ENCODE measurements around the gene SUMF1. TPM values are rescaled to one million over a fixed set of nuclear protein-coding genes. Genes with fewer than 3 reads are reported as not detected.

SUMF1 gene
- polyA plus RNA-seq, 1 donor (not counting 4 experiments of a cell fraction or from before 2014, with no cell fraction given): 36.1 TPM

DNA sequence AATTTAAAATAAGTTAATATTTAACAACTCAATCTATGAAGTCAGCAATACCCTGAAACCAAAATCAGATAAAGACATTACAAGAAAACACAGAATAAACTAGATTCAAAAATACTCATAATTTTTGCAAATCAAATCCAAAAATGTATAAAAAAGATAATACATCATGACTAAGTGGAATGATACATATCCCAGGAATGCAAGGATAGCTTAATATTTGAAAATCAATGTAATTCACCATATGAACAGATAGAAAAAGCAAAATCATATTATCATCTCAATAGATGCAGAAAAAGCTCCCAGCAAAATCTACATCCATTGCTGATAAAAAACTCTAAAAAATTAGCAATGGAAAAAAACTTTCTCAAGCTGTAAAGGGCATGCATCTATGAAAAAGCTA is 93.4 kb downstream of the SUMF1 start:
- H4K20me1 ChIP-seq (ENCODE audit: control insufficient read depth, extremely low read depth, insufficient read depth, low read length): no peaks in the 10 kb centered on the region
- FAIRE-seq: no peak
- no peak overlapping the region for H3K9ac ChIP-seq (ENCODE audit: control insufficient read depth, extremely low read depth, insufficient read depth, low read length)
- H3K27me3 ChIP-seq (ENCODE audit: control insufficient read depth, extremely low read depth, insufficient read depth, low read length): no peaks in the 10 kb centered on the region
- no peak overlapping the region for H3K4me3 ChIP-seq (ENCODE audit: control insufficient read depth in 2 of 3, extremely low read depth in 1 of 3, insufficient read depth in 2 of 3, low read depth in 1 of 3, low read length in 3 of 3)
- TF ChIP-seq EZH2 (IDR thresholded peaks at IDR 0.05; ENCODE audit: low read length): no peak
- TF ChIP-seq, protein P1, sequence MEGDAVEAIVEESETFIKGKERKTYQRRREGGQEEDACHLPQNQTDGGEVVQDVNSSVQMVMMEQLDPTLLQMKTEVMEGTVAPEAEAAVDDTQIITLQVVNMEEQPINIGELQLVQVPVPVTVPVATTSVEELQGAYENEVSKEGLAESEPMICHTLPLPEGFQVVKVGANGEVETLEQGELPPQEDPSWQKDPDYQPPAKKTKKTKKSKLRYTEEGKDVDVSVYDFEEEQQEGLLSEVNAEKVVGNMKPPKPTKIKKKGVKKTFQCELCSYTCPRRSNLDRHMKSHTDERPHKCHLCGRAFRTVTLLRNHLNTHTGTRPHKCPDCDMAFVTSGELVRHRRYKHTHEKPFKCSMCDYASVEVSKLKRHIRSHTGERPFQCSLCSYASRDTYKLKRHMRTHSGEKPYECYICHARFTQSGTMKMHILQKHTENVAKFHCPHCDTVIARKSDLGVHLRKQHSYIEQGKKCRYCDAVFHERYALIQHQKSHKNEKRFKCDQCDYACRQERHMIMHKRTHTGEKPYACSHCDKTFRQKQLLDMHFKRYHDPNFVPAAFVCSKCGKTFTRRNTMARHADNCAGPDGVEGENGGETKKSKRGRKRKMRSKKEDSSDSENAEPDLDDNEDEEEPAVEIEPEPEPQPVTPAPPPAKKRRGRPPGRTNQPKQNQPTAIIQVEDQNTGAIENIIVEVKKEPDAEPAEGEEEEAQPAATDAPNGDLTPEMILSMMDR (optimal IDR thresholded peaks at IDR 0.05 in 1 of 3, IDR thresholded peaks at IDR 0.05 in 1 of 3, conservative IDR thresholded peaks at IDR 0.05 in 1 of 3; ENCODE audit: extremely low read depth in 1 of 3, insufficient read depth in 2 of 3, low read length in 3 of 3): no peak
- no peak for DNase-seq (ENCODE audit: low read depth, low spot score)
- H3K9me3 ChIP-seq (ENCODE audit: control insufficient read depth, low read depth, low read length): no peaks in the 10 kb centered on the region
- no peak overlapping the region for H2AFZ ChIP-seq (ENCODE audit: control insufficient read depth, low read length)
- no peak overlapping the region for H3K27ac ChIP-seq (ENCODE audit: control insufficient read depth, insufficient read depth, low read length)
- no peaks in the 10 kb centered on the region for H3K36me3 ChIP-seq (ENCODE audit: control insufficient read depth in 2 of 2, extremely low read depth in 1 of 2, insufficient read depth in 2 of 2, low read length in 2 of 2)
- no peak overlapping the region for H3K4me2 ChIP-seq (ENCODE audit: control insufficient read depth, extremely low read depth, insufficient read depth, low read depth, low read length)
- dilution Hi-C loops (cut with MboI; ENCODE audit: extremely low pct_ligation_motif_present, low sequenced_read_pairs): no loop called here
- H3K79me2 ChIP-seq (ENCODE audit: control insufficient read depth, insufficient read depth, low read length): no peaks in the 10 kb centered on the region
- H3K9me1 ChIP-seq (ENCODE audit: control insufficient read depth, extremely low read depth, insufficient read depth, low read length): no peaks in the 10 kb centered on the region
- no peaks in the 10 kb centered on the region for H3K4me1 ChIP-seq (ENCODE audit: control insufficient read depth, extremely low read depth, insufficient read depth, low read length)

DNA sequence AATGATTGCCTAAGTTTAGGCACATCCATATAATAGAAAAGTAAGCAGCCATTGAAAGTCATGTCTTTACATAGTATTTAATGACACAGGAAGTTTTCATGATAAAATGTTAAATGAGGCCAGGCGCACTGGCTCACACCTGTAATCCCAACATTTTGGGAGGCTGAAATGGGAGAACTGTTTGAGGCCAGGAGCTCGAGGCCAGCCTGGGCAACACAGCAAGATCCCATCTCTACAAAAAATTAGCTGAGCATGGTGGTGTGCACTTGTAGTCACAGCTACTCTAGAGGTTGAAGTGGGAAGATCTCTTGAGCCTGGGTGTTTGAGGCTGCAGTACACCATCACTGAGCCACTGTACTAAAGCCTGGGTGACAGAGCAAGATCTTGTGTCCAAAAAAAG is 104.5 kb downstream of the SUMF1 start:
- no peaks in the 10 kb centered on the region for H3K27me3 ChIP-seq (ENCODE audit: control insufficient read depth, extremely low read depth, insufficient read depth, low read length)
- H3K27ac ChIP-seq (ENCODE audit: control insufficient read depth, insufficient read depth, low read length): no peak overlapping the region
- H3K36me3 ChIP-seq (ENCODE audit: control insufficient read depth in 2 of 2, extremely low read depth in 1 of 2, insufficient read depth in 2 of 2, low read length in 2 of 2): no peaks in the 10 kb centered on the region
- dilution Hi-C loops (cut with MboI; ENCODE audit: extremely low pct_ligation_motif_present, low sequenced_read_pairs): no loop called here
- DNase-seq (ENCODE audit: low read depth, low spot score) (no peak), FAIRE-seq (no peak)
- H4K20me1 ChIP-seq (ENCODE audit: control insufficient read depth, extremely low read depth, insufficient read depth, low read length): no peaks in the 10 kb centered on the region
- H3K9ac ChIP-seq (ENCODE audit: control insufficient read depth, extremely low read depth, insufficient read depth, low read length): no peak overlapping the region
- no peaks in the 10 kb centered on the region for H3K9me1 ChIP-seq (ENCODE audit: control insufficient read depth, extremely low read depth, insufficient read depth, low read length)
- H3K4me2 ChIP-seq (ENCODE audit: control insufficient read depth, extremely low read depth, insufficient read depth, low read depth, low read length): no peak overlapping the region
- no peaks in the 10 kb centered on the region for H3K79me2 ChIP-seq (ENCODE audit: control insufficient read depth, insufficient read depth, low read length)
- H3K4me3 ChIP-seq (ENCODE audit: control insufficient read depth in 2 of 3, extremely low read depth in 1 of 3, insufficient read depth in 2 of 3, low read depth in 1 of 3, low read length in 3 of 3): no peak overlapping the region
- no peaks in the 10 kb centered on the region for H3K9me3 ChIP-seq (ENCODE audit: control insufficient read depth, low read depth, low read length)
- H2AFZ ChIP-seq (ENCODE audit: control insufficient read depth, low read length): no peak overlapping the region
- no peaks in the 10 kb centered on the region for H3K4me1 ChIP-seq (ENCODE audit: control insufficient read depth, extremely low read depth, insufficient read depth, low read length)
- TF ChIP-seq, protein P1 (optimal IDR thresholded peaks at IDR 0.05 in 1 of 3, IDR thresholded peaks at IDR 0.05 in 1 of 3, conservative IDR thresholded peaks at IDR 0.05 in 1 of 3; ENCODE audit: extremely low read depth in 1 of 3, insufficient read depth in 2 of 3, low read length in 3 of 3): no peak
- no peak for TF ChIP-seq EZH2 (IDR thresholded peaks at IDR 0.05; ENCODE audit: low read length)

Measured in keratinocyte (primary cell).